Fibroblast of mammary gland (primary cell): ENCODE data around the gene LMLN.
"Not testable (repeated sequence)": the region's sequence is repeated elsewhere in the genome, so short reads cannot be mapped to it uniquely, and the experiment has no call there.

Experiments
- DNase-seq: peaks from one replicate; pipeline ENCODE4 v3.0.0-alpha.2; 2010; ENCODE audit warnings: low read depth
- H3K4me3 ChIP-seq: 2 replicates; pipeline ENCODE4 v1.5.1; 2011; ENCODE audit warnings: low read depth, mild to moderate bottlenecking, low read length, moderate library complexity; ENCODE audit not compliant: control insufficient read depth
- CTCF ChIP-seq: conservative IDR thresholded peaks from 2 replicates; pipeline ENCODE4 v1.5.1; 2011; ENCODE audit warnings: low read depth, low read length, inconsistent platforms; ENCODE audit not compliant: control insufficient read depth, insufficient read depth

Gene LMLN

GRCh38 chr3:198032039-198032936 is 72.3 kb downstream of the LMLN start:
- no peak for TF ChIP-seq CTCF
- DNase-seq = no peak
- H3K4me3 ChIP-seq = no peak overlapping the region

- H3K4me3 ChIP-seq = no peak overlapping the region
- TF ChIP-seq CTCF = no peak
- DNase-seq = no peak
Measured at GRCh38 chr3:198043119-198043518, 83.1 kb downstream of the LMLN start.

- no peak for DNase-seq
- TF ChIP-seq CTCF = no peak
- no peak overlapping the region for H3K4me3 ChIP-seq
Measured at GRCh38 chr3:198046120-198046857, 86.3 kb downstream of the LMLN start.

- H3K4me3 ChIP-seq = no peak overlapping the region
- no peak for TF ChIP-seq CTCF
- no peak for DNase-seq
Measured at GRCh38 chr3:198048445-198048844, 88.4 kb downstream of the LMLN start.

GRCh38 chr3:198051836-198052235 is 91.8 kb downstream of the LMLN start:
- no peak for DNase-seq
- no peak overlapping the region for H3K4me3 ChIP-seq
- TF ChIP-seq CTCF = no peak

- DNase-seq, H3K4me3 ChIP-seq: not testable (repeated sequence)
Measured at GRCh38 chr3:198053462-198053861, 93.4 kb downstream of the LMLN start.
